GM23338 (cell line): ENCODE data around the gene ARRB1.

ENCODE experiments used
- EZH2phosphoT487 ChIP-seq: fragments of 200-600 bp; sonication (generic); IDR thresholded peaks from one replicate; pipeline ENCODE4 v1.8.1; 2018; ENCODE audit warnings: antibody characterized with exemption; ENCODE audit not compliant: unreplicated experiment
- POLR2AphosphoS5 ChIP-seq: IDR thresholded peaks from 2 replicates; pipeline ENCODE4 v1.6.1; 2016; ENCODE audit warnings: antibody characterized with exemption, low read depth
- TF ChIP-seq, protein P1 (sequence below), 2 experiments: fragments of 200-600 bp in 1 of 2; sonication (generic) in 1 of 2; conservative IDR thresholded peaks; 2 replicates each; pipeline versions ENCODE4 v1.5.1 to v1.6.1; 2016 to 2017; ENCODE audit warnings: antibody characterized with exemption in 2 of 2, low read depth in 2 of 2, mild to moderate bottlenecking in 2 of 2, moderate library complexity in 1 of 2
- TF ChIP-seq, protein P2 (sequence below): IDR thresholded peaks from one replicate; pipeline ENCODE4 v1.6.1; 2018; ENCODE audit warnings: antibody characterized with exemption; ENCODE audit not compliant: unreplicated experiment

DNA sequence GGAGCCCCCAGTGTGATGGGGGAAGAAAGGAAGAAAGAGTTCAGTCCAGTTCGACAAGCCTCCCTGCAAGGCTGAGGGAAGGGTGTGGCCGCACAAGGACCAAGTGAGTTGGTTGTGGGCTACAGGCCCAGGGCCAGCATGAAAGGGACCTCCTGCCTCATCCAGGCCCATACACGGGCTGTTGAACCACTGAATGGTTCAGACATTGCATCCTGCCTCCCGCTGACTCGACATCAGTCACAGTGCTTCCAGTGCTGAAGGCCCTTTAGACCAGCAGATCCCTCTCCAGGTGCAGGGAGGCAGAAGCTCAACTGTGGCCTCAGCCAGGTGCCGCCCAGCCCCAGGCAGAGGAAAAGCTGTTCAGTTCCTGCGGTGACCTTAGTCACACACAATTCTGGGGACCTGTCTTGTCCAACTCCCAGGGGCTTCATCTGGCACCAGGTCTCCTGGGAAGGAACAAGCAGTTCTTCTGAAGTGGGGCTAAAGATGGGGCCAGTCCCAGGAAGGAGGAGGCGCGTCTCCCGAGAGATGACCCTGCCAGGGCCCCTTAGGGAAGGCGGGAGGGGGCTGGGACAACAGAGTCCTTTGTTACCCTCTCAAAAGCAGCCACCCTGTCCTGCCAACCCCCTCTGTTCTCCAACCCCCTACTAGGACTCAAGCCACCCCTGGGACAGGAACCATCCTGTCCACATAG is 6.6 kb downstream of the ARRB1 start:
- TF ChIP-seq, protein P1, sequence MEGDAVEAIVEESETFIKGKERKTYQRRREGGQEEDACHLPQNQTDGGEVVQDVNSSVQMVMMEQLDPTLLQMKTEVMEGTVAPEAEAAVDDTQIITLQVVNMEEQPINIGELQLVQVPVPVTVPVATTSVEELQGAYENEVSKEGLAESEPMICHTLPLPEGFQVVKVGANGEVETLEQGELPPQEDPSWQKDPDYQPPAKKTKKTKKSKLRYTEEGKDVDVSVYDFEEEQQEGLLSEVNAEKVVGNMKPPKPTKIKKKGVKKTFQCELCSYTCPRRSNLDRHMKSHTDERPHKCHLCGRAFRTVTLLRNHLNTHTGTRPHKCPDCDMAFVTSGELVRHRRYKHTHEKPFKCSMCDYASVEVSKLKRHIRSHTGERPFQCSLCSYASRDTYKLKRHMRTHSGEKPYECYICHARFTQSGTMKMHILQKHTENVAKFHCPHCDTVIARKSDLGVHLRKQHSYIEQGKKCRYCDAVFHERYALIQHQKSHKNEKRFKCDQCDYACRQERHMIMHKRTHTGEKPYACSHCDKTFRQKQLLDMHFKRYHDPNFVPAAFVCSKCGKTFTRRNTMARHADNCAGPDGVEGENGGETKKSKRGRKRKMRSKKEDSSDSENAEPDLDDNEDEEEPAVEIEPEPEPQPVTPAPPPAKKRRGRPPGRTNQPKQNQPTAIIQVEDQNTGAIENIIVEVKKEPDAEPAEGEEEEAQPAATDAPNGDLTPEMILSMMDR (conservative IDR thresholded peaks at IDR 0.05; ENCODE audit: low read depth in 2 of 2), result no peak
- TF ChIP-seq POLR2AphosphoS5 (no peak), EZH2phosphoT487 (no peak)
- TF ChIP-seq, protein P2, sequence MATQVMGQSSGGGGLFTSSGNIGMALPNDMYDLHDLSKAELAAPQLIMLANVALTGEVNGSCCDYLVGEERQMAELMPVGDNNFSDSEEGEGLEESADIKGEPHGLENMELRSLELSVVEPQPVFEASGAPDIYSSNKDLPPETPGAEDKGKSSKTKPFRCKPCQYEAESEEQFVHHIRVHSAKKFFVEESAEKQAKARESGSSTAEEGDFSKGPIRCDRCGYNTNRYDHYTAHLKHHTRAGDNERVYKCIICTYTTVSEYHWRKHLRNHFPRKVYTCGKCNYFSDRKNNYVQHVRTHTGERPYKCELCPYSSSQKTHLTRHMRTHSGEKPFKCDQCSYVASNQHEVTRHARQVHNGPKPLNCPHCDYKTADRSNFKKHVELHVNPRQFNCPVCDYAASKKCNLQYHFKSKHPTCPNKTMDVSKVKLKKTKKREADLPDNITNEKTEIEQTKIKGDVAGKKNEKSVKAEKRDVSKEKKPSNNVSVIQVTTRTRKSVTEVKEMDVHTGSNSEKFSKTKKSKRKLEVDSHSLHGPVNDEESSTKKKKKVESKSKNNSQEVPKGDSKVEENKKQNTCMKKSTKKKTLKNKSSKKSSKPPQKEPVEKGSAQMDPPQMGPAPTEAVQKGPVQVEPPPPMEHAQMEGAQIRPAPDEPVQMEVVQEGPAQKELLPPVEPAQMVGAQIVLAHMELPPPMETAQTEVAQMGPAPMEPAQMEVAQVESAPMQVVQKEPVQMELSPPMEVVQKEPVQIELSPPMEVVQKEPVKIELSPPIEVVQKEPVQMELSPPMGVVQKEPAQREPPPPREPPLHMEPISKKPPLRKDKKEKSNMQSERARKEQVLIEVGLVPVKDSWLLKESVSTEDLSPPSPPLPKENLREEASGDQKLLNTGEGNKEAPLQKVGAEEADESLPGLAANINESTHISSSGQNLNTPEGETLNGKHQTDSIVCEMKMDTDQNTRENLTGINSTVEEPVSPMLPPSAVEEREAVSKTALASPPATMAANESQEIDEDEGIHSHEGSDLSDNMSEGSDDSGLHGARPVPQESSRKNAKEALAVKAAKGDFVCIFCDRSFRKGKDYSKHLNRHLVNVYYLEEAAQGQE, result no peak
